GM21619 (cell line): ENCODE results near the gene FCGR1A.
"Not testable (repeated sequence)": the region's sequence is repeated elsewhere in the genome, so short reads cannot be mapped to it uniquely, and the experiment has no call there.

ENCODE experiments used
- ATAC-seq: cut with Tn5 transposase; IDR thresholded peaks from one replicate; pipeline ENCODE4 v1.9.1; 2021; ENCODE audit not compliant: unreplicated experiment

FCGR1A gene

GRCh38 chr1:149782600-149782999, at the start of gene FCGR1A:
TSS of gene FCGR1A (plus strand) at chr1:149782694. CDS start at chr1:149782744, 50 bp downstream.
- ATAC-seq: not testable (repeated sequence)

- ATAC-seq: not testable (repeated sequence)
Measured at GRCh38 chr1:149732781-149733180, 49.7 kb upstream of the FCGR1A start.

GRCh38 chr1:149734692-149735091, 47.8 kb upstream of the FCGR1A start:
- not testable (repeated sequence) for ATAC-seq

- ATAC-seq: peak; percentile 61
Measured at GRCh38 chr1:149740148-149740581, 42.3 kb upstream of the FCGR1A start.

- peak; percentile 15 for ATAC-seq
Measured at GRCh38 chr1:149740590-149741230, 41.8 kb upstream of the FCGR1A start.

GRCh38 chr1:149741914-149742313, 40.6 kb upstream of the FCGR1A start:
- ATAC-seq: not testable (repeated sequence)

- not testable (repeated sequence) for ATAC-seq
Measured at GRCh38 chr1:149746463-149747356, 35.8 kb upstream of the FCGR1A start.

- ATAC-seq: not testable (repeated sequence)
Measured at GRCh38 chr1:149747359-149748143, 34.9 kb upstream of the FCGR1A start.

- not testable (repeated sequence) for ATAC-seq
Measured at GRCh38 chr1:149748144-149748500, 34.4 kb upstream of the FCGR1A start.

GRCh38 chr1:149750562-149750961, 31.9 kb upstream of the FCGR1A start:
- not testable (repeated sequence) for ATAC-seq

- not testable (repeated sequence) for ATAC-seq
Measured at GRCh38 chr1:149752186-149752585, 30.3 kb upstream of the FCGR1A start.

GRCh38 chr1:149753466-149753865, 29.0 kb upstream of the FCGR1A start:
- not testable (repeated sequence) for ATAC-seq

- not testable (repeated sequence) for ATAC-seq
Measured at GRCh38 chr1:149755294-149755693, 27.2 kb upstream of the FCGR1A start.

GRCh38 chr1:149762294-149762693, 20.2 kb upstream of the FCGR1A start:
- ATAC-seq: not testable (repeated sequence)

- ATAC-seq: not testable (repeated sequence)
Measured at GRCh38 chr1:149764087-149764800, 18.2 kb upstream of the FCGR1A start.

GRCh38 chr1:149766241-149766640, 16.3 kb upstream of the FCGR1A start:
- ATAC-seq: not testable (repeated sequence)

GRCh38 chr1:149769216-149769615, 13.3 kb upstream of the FCGR1A start:
- not testable (repeated sequence) for ATAC-seq

- ATAC-seq: not testable (repeated sequence)
Measured at GRCh38 chr1:149770661-149771060, 11.8 kb upstream of the FCGR1A start.

- ATAC-seq: peak; percentile 85
Measured at GRCh38 chr1:149771653-149772425, 10.7 kb upstream of the FCGR1A start.
